ENCODE results near the gene SPNS1. TPM values are rescaled to one million over a fixed set of nuclear protein-coding genes. Genes with fewer than 3 reads are reported as not detected.

SPNS1 gene
- total and polyA plus RNA-seq, 7 donors = 12.9 to 46.9 (median 20.3) TPM

- no peak for DNase-seq
- intact Hi-C loops (cut with DNase I) = no loop called here
- peaks cover 7% of the 10 kb centered on the region for H3K9me3 ChIP-seq
- peak in 2 of 4 donors; percentile 12 to 27 for ATAC-seq
- TF ChIP-seq CTCF (IDR thresholded peaks at IDR 0.05) = no peak
- H3K36me3 ChIP-seq (ENCODE audit: insufficient read depth in 1 of 2, low read depth in 1 of 2) = peaks cover 0 to 79% of the 10 kb centered on the region in 2 donors
- H3K4me3 ChIP-seq = no peak overlapping the region
- H3K27ac ChIP-seq = no peak overlapping the region
- H3K27me3 ChIP-seq (ENCODE audit: insufficient read depth in 3 of 3, low read length in 2 of 3) = no peaks in the 10 kb centered on the region
- WGBS, 3 donors = 85 to 89% (median 85%) methylated on average over 16 to 19 of the region's 19 CpGs
- no peaks in the 10 kb centered on the region for H3K4me1 ChIP-seq
These were observed 10.8 kb downstream of the SPNS1 start for GRCh38 chr16:28985211-28986041.

- Histone ChIP-seq H3K9me3 (peaks cover 7% of the 10 kb centered on the region), H3K4me3 (no peak overlapping the region), H3K4me1 (no peaks in the 10 kb centered on the region), H3K36me3 (ENCODE audit: insufficient read depth in 1 of 2, low read depth in 1 of 2) (peaks cover 0 to 73% of the 10 kb centered on the region in 2 donors), H3K27ac (no peak overlapping the region), H3K27me3 (ENCODE audit: insufficient read depth in 3 of 3, low read length in 2 of 3) (no peaks in the 10 kb centered on the region)
- DNase-seq (no peak), ATAC-seq (no peak)
- intact Hi-C loops (cut with DNase I) = no loop called here
- TF ChIP-seq CTCF (IDR thresholded peaks at IDR 0.05) = no peak
- WGBS, 3 donors = 86 to 92% (median 91%) methylated on average over 9 of the region's 9 CpGs
These were observed 11.5 kb downstream of the SPNS1 start for GRCh38 chr16:28986046-28986445.

- H3K4me3 ChIP-seq = no peak overlapping the region
- H3K27me3 ChIP-seq (ENCODE audit: insufficient read depth in 3 of 3, low read length in 2 of 3) = no peaks in the 10 kb centered on the region
- peaks cover 0 to 68% of the 10 kb centered on the region in 2 donors for H3K36me3 ChIP-seq (ENCODE audit: insufficient read depth in 1 of 2, low read depth in 1 of 2)
- H3K9me3 ChIP-seq = peaks cover 7% of the 10 kb centered on the region
- no peak for ATAC-seq
- H3K4me1 ChIP-seq = no peaks in the 10 kb centered on the region
- no peak for TF ChIP-seq CTCF (IDR thresholded peaks at IDR 0.05)
- intact Hi-C loops (cut with DNase I) = no loop called here
- no peak for DNase-seq
- H3K27ac ChIP-seq = no peak overlapping the region
- 95 to 98% (median 95%) methylated on average over 13 of the region's 13 CpGs for WGBS, 3 donors
These were observed 11.9 kb downstream of the SPNS1 start for GRCh38 chr16:28986492-28986891.

- no peaks in the 10 kb centered on the region for H3K27me3 ChIP-seq (ENCODE audit: insufficient read depth in 3 of 3, low read length in 2 of 3)
- TF ChIP-seq CTCF (IDR thresholded peaks at IDR 0.05) = no peak
- H3K4me1 ChIP-seq = no peaks in the 10 kb centered on the region
- ATAC-seq = no peak
- intact Hi-C loops (cut with DNase I) = no loop called here
- no peak for DNase-seq
- H3K9me3 ChIP-seq = peaks cover 7% of the 10 kb centered on the region
- WGBS, 3 donors = 98 to 99% (median 99%) methylated on average over 4 of the region's 4 CpGs
- H3K4me3 ChIP-seq = no peak overlapping the region
- peaks cover 0 to 60% of the 10 kb centered on the region in 2 donors for H3K36me3 ChIP-seq (ENCODE audit: insufficient read depth in 1 of 2, low read depth in 1 of 2)
- no peak overlapping the region for H3K27ac ChIP-seq
These were observed 12.7 kb downstream of the SPNS1 start for GRCh38 chr16:28987170-28987853.
